ENCODE measurements around the gene USP15.

Gene USP15

GRCh38 chr12:62279961-62280360, 19.8 kb downstream of the USP15 start:
- DNase-seq (ENCODE audit: low read depth in 2 of 2, low spot score in 1 of 2), result no peak

DNA sequence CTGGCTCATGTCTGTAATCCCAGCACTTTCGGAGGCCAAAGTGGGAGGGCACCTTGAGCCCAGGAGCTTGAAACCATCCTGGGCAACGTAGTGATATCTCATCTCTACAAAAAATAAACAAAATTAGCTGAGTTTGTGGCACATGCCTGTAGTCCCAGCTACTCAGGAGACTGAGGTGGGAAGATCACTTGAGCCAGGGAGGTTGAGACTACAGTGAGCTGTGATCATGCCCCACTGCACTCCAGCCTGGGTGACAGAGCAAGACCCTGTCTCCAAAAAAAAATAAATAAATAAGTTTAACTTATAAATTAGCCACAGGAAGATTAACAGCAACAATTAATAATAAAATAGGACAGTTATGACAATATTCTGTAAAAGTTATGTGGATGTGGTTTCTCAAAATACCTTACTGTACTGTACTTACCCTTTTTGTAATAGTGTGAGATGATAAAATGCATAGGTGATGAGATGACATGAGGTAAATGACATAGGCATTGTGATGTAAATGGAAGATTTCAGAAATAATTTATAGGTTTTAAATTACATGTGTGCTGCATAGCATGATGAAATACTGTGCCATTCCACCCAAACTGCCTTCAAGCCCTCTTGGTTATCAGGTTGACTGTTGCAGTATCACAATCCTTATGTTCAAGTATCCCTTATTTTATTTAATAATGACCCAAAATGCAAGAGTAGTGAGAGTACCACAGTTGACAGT, 22.0 kb downstream of the USP15 start:
- DNase-seq (ENCODE audit: low read depth in 2 of 2, low spot score in 1 of 2), result no peak

- DNase-seq (ENCODE audit: low read depth in 2 of 2, low spot score in 1 of 2), result no peak
Measured at GRCh38 chr12:62284749-62285148, 24.5 kb downstream of the USP15 start.

DNA sequence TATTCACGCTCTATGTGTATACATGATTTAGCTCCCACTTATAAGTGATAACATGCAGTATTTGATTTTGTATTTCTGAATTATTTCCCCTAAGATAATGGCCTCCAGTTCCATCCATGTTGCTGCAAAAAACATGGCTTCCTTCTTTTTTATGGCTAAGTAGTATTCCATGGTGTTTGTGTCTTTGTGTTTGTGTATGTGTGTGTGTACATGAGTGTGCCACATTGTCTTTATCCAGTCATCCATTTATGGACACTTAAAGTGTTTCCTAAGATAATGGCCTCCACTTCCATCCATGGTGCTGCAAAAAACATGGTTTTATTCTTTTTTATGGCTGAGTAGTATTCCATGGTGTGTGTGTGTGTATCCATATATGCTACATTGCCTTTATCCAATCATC, 25.1 kb downstream of the USP15 start:
- no peak for DNase-seq (ENCODE audit: low read depth in 2 of 2, low spot score in 1 of 2)

- no peak for DNase-seq (ENCODE audit: low read depth in 2 of 2, low spot score in 1 of 2)
Measured at GRCh38 chr12:62288328-62288727, 28.1 kb downstream of the USP15 start.

DNA sequence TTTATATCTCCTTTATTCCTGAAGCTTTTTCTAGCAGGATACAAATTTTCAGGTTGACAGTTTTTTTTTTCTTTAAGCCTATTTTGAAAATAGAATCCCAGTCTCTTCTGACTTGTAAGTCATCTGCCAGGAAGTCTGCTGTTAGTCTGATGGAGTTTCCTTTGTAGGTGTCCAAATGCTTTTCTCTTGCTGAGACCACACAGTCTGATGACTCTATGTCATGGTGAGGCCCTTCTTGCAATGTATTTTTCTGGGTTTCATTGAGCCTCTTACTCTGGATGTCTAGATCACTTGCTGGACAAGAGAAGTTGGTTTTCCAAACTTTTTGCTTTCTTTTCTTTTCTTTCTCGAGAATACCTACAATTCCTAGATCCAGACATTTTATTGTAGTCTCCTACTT, 30.6 kb downstream of the USP15 start:
- DNase-seq (ENCODE audit: low read depth in 2 of 2, low spot score in 1 of 2), result no peak

DNA sequence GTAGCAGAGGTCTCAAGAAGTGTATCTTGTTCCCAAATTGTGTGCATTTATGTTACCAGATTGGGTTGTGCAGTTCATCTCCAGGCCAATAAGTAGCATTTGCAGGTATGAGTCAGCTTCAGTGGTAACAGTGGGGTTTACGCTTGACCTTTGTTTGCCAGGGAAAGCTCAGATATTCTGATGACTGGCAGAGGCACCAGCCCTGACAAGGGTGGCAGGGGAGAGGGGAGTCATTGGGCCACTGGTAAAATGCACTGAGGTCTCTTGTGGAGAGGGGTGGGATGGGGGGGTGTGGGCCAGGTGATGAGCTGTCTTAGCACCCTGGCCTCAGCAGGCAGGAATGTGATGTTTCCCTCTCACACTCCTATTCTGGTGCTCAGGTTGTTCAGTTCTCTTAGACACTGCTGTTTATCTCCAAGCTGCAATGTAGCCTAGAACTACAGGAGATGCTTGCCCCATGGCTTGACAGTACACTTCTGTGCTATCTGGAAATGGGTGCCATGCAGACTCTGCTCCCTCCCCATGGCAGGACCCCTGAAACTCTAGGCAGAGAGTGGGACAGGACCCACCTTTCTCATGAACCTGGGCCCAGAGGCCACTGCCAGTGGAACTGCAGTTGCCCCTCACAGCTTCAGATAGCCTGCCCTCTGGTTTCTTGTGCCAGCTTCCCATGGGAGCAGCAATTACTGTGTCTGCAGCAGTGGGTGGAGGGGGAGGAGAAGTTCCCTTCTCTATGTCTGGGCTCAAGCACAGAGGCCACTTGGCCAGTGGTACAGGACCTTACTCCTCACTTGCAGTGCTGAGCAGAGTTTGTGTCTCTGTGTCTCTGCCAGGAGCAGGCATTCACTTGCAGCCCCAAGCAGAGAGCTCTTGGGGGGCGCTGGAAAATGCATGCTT, 31.9 kb downstream of the USP15 start:
- DNase-seq (ENCODE audit: low read depth in 2 of 2, low spot score in 1 of 2), result no peak

DNA sequence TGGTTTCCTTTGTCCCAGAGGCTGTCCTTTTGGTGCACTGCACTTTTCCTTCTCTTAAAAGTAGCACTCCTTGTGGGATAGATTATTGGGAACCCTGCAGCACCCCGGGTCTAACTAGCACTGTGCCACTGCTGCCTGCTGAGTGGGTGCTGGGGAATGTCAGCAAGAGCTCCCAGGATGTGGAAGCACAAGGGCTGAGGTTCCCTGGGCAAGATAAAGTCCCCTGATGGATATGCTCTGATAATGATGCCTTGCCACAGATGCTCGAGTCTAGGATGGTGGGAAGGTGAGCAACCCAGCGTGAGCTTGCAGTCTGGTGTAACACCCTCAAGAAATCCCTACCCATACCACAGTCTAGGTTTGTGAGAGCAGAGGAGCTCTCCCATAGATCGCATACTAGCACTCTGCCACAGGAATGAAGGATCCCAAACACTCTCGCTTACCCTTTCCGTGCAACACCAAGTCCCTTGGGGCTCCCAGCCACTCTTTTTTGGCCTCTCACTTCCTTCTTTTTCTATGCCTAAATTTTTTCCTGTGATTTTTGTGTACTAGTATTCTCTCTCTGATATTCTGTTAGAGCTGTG, 32.6 kb downstream of the USP15 start:
- no peak for DNase-seq (ENCODE audit: low read depth in 2 of 2, low spot score in 1 of 2)

DNA sequence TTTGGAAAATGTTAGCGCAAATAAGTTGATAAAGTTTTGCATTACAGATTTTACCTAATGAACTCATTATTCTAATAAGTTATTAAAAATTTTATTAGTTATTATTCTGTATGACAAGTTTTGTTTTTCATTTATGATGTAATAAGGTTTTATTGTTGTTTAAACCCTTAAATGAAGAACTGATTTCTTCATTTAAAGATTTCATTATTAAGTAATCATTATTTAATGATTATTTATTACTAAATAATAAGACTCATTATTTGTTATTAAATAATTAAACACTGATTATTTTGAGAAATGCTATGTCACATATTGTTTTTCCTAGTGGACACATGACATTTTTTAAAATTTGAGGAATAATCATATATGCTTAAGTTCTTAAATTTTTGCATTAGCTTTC, 34.2 kb downstream of the USP15 start:
- no peak for DNase-seq (ENCODE audit: low read depth in 2 of 2, low spot score in 1 of 2)

DNA sequence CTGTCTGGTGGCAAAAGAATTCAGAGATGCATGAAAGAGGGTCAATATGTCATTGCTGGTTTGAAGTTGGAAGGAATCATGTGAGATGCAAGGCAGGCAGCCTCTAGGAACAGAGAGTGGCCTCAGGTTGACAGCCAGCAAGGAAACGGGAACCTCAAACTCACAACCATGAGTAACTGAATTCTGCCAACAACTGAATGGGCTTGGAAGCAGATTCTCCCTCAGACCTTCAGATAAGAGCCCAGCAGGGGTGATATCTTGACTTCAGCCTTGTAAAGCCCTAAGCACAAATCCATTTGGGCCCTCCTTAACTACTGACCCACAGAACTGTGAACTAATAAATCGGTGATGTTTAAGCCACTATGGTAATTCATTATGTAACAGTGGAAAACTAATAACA, 35.8 kb downstream of the USP15 start:
- DNase-seq (ENCODE audit: low read depth in 2 of 2, low spot score in 1 of 2), result no peak

DNA sequence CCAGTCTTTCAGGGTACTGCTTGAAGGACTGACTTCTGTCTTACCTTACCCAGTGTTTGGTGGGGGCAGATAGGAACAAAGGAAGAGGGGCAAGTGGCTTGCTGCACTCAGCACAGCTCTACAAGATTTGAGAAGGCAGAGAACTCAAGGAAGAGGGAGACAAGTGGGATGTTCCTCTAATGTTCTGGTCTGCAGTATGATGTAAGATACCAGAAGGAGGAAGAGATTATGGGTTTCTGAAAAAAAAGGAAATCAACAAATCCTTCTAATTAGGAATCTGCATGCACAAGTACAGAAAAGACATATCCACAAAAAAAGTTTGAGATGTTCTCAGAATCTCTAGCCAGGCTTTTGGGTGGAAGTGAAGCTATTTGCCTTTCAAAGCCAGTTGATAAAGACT, 37.1 kb downstream of the USP15 start:
- DNase-seq (ENCODE audit: low read depth in 2 of 2, low spot score in 1 of 2), result no peak

DNA sequence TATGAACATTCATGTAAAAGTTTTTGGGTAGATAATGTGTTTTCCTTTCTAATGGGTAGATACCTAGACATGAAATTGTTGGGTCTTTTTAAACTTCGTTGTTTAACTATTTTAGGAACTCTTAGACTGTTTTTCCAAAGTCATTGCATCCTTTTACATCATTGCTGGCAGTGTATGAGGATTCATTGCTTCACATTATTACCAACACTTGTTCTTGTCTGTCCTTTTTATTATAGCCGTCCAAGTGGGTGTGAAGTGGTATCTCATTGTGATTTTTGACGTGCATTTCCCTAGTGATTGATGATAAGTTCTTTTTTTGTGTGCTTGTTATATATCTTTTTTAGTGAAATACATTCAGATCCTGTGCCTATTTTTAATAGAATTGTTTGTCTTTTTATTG, 39.4 kb downstream of the USP15 start:
- DNase-seq (ENCODE audit: low read depth in 2 of 2, low spot score in 1 of 2), result no peak

- DNase-seq (ENCODE audit: low read depth in 2 of 2, low spot score in 1 of 2), result no peak
Measured at GRCh38 chr12:62301080-62301798, 41.0 kb downstream of the USP15 start.

DNA sequence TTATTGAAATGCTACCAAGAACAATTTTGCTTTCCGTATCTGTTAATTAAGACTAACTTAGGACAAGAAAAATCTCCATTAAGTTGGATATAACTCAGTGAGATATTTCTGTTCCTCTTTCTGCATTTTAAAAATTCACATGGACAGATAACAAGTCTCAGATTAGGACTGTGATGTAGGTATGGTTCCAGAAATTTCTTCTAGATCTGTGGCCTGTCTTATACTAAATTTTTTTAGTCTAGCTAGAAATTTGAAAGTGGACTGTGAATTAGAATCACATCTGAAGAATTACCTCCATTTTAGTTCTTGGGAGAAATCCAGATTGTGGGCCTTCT, 41.6 kb downstream of the USP15 start:
- no peak for DNase-seq (ENCODE audit: low read depth in 2 of 2, low spot score in 1 of 2)

- no peak for DNase-seq (ENCODE audit: low read depth in 2 of 2, low spot score in 1 of 2)
Measured at GRCh38 chr12:62304560-62304959, 44.4 kb downstream of the USP15 start.

DNA sequence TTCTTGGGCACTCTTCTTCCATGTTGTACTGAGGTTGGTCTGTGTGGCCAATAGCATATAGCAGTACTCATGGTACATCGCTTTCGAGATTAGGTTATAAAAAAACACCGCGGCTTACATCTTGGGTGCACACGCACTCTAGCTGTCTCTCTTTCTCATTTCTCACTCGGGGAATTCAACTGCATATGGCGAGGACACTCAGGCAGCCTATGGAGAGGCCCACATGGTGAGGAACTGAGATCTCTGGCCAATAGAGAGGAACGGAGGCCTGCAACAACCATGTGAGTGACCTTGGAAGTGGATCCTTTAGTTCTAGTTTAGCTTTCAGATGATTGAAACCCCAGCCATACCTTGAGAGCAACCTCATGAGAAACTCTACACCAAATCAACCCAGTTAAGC, 45.6 kb downstream of the USP15 start:
- DNase-seq (ENCODE audit: low read depth in 2 of 2, low spot score in 1 of 2), result no peak

- no peak for DNase-seq (ENCODE audit: low read depth in 2 of 2, low spot score in 1 of 2)
Measured at GRCh38 chr12:62306569-62307530, 46.6 kb downstream of the USP15 start.

- DNase-seq (ENCODE audit: low read depth in 2 of 2, low spot score in 1 of 2), result no peak
Measured at GRCh38 chr12:62308201-62308600, 48.0 kb downstream of the USP15 start.

GRCh38 chr12:62313727-62314380, 53.6 kb downstream of the USP15 start:
- no peak for DNase-seq (ENCODE audit: low read depth in 2 of 2, low spot score in 1 of 2)

- DNase-seq (ENCODE audit: low read depth in 2 of 2, low spot score in 1 of 2), result no peak
Measured at GRCh38 chr12:62317017-62317416, 56.8 kb downstream of the USP15 start.
